ENCODE data around the gene KIT. TPM values are rescaled to one million over a fixed set of nuclear protein-coding genes. Genes with fewer than 3 reads are reported as not detected.

KIT gene
- total and polyA plus RNA-seq, 8 donors: 9.6 to 88.2 (median 72.2) TPM

- intact Hi-C loops (cut with DNase I): no loop called here
- H3K36me3 ChIP-seq: no peaks in the 10 kb centered on the region
- H3K27ac ChIP-seq: no peak overlapping the region
- no peak for TF ChIP-seq CTCF (IDR thresholded peaks at IDR 0.05)
- H3K4me1 ChIP-seq: peaks cover 0 to 11% of the 10 kb centered on the region in 2 donors
- H3K9me3 ChIP-seq: no peaks in the 10 kb centered on the region
- no peak for ATAC-seq
- no peak overlapping the region for H3K4me3 ChIP-seq
- peaks cover 5 to 15% of the 10 kb centered on the region in 2 donors for H3K27me3 ChIP-seq
- DNase-seq: no peak
These were observed 6.6 kb downstream of the KIT start for GRCh38 chr4:54664400-54664799.

GRCh38 chr4:54668014-54668611, 10.4 kb downstream of the KIT start:
- DNase-seq: no peak
- Histone ChIP-seq H3K27ac (no peak overlapping the region), H3K4me3 (no peak overlapping the region), H3K4me1 (no peaks in the 10 kb centered on the region), H3K9me3 (no peaks in the 10 kb centered on the region), H3K36me3 (no peaks in the 10 kb centered on the region), H3K27me3 (no peaks in the 10 kb centered on the region)
- intact Hi-C loops (cut with DNase I): no loop called here
- TF ChIP-seq CTCF (IDR thresholded peaks at IDR 0.05): no peak
- ATAC-seq: no peak

- H3K4me1 ChIP-seq: no peaks in the 10 kb centered on the region
- H3K27ac ChIP-seq: no peak overlapping the region
- no peaks in the 10 kb centered on the region for H3K9me3 ChIP-seq
- DNase-seq: no peak
- no peak overlapping the region for H3K4me3 ChIP-seq
- ATAC-seq: no peak
- TF ChIP-seq CTCF (IDR thresholded peaks at IDR 0.05): no peak
- no peaks in the 10 kb centered on the region for H3K27me3 ChIP-seq
- no peaks in the 10 kb centered on the region for H3K36me3 ChIP-seq
- intact Hi-C loops (cut with DNase I): no loop called here
These were observed 12.1 kb downstream of the KIT start for GRCh38 chr4:54669831-54670230.

GRCh38 chr4:54675721-54676461, 18.1 kb downstream of the KIT start:
- ATAC-seq (no peak), DNase-seq (no peak)
- intact Hi-C loops (cut with DNase I): no loop called here
- no peaks in the 10 kb centered on the region for H3K4me1 ChIP-seq
- no peaks in the 10 kb centered on the region for H3K27me3 ChIP-seq
- H3K27ac ChIP-seq: no peak overlapping the region
- H3K4me3 ChIP-seq: no peak overlapping the region
- no peak for TF ChIP-seq CTCF (IDR thresholded peaks at IDR 0.05)
- no peaks in the 10 kb centered on the region for H3K36me3 ChIP-seq
- H3K9me3 ChIP-seq: no peaks in the 10 kb centered on the region

GRCh38 chr4:54676658-54677057, 18.9 kb downstream of the KIT start:
- intact Hi-C loops (cut with DNase I): no loop called here
- TF ChIP-seq CTCF (IDR thresholded peaks at IDR 0.05): no peak
- Histone ChIP-seq H3K9me3 (no peaks in the 10 kb centered on the region), H3K36me3 (no peaks in the 10 kb centered on the region), H3K27ac (no peak overlapping the region), H3K4me1 (no peaks in the 10 kb centered on the region), H3K4me3 (no peak overlapping the region), H3K27me3 (no peaks in the 10 kb centered on the region)
- no peak for ATAC-seq
- no peak for DNase-seq
